Vagina (tissue), 2 donors: ENCODE measurements around the gene TESMIN.

Experiments
- CTCF ChIP-seq, 3 experiments: fragments of 450-650 bp in 2 of 3; fragments of 200-600 bp in 1 of 3; sonication (generic) in 1 of 3; IDR thresholded peaks; one replicate each; pipeline ENCODE4 v1.5.1; 2017 to 2019; ENCODE audit warnings: antibody characterized with exemption in 3 of 3, mild to moderate bottlenecking in 2 of 3, moderate library complexity in 2 of 3
- POLR2AphosphoS5 ChIP-seq, 2 donors: sonication (generic); formaldehyde crosslinking; IDR thresholded peaks; one replicate each; pipeline ENCODE4 v1.9.0; 2017; ENCODE audit warnings: antibody characterized with exemption in 2 of 2, mild to moderate bottlenecking in 2 of 2, low read depth in 1 of 2; ENCODE audit not compliant: insufficient read depth in 1 of 2

GRCh38 chr11:68715456-68716122 is 35.7 kb downstream of the TESMIN start:
- TF ChIP-seq CTCF (IDR thresholded peaks at IDR 0.05): no peak
- TF ChIP-seq POLR2AphosphoS5 (IDR thresholded peaks at IDR 0.05; ENCODE audit: insufficient read depth in 1 of 2, low read depth in 1 of 2): no peak
